A673 (cell line): ENCODE measurements around the gene MEPE. TPM values are rescaled to one million over a fixed set of nuclear protein-coding genes. Genes with fewer than 3 reads are reported as not detected.

Experiments
- BruUV-seq: library from RNA; stranded (reverse); fragments of 400-500 nt; replicated peaks from 2 replicates; lab custom pipeline; 2021; lab: Mats Ljungman, UMichigan
- CTCF ChIA-PET: fragments of 300-600 bp; sonication (Branson Sonifier 250); formaldehyde crosslinking; loops from one replicate; lab custom pipeline; 2022; ENCODE audit warnings: antibody characterized with exemption; lab: Charles Lee
- POLR2A ChIA-PET: fragments of 300-600 bp; sonication (Branson Sonifier 250); formaldehyde crosslinking; loops from one replicate; lab custom pipeline; 2022; ENCODE audit warnings: antibody characterized with exemption; ENCODE audit not compliant: low non-redundant PET; lab: Charles Lee
- DNase-seq: peaks from one replicate; pipeline ENCODE4 v3.0.0-alpha.2; 2015; ENCODE audit warnings: low spot score
- H3K27ac ChIP-seq: fragments of 200-600 bp; sonication (generic); 2 replicates; pipeline ENCODE4 v1.5.1; 2016; ENCODE audit warnings: mixed run types, low read depth, mild to moderate bottlenecking, mixed read lengths, antibody characterized with exemption, low read length; ENCODE audit not compliant: poor library complexity, severe bottlenecking
- H3K27me3 ChIP-seq: fragments of 200-600 bp; sonication (generic); replicated peaks from 2 replicates; pipeline ENCODE4 v1.6.1; 2017; ENCODE audit warnings: mixed run types, low read depth, mild to moderate bottlenecking, mixed read lengths, antibody characterized with exemption, low read length; ENCODE audit not compliant: insufficient read depth, poor library complexity
- H3K36me3 ChIP-seq: fragments of 200-600 bp; sonication (generic); 2 replicates; pipeline ENCODE4 v1.6.1; 2016; ENCODE audit warnings: mixed run types, mild to moderate bottlenecking, mixed read lengths, antibody characterized with exemption, low read length; ENCODE audit not compliant: insufficient read depth, poor library complexity, severe bottlenecking
- H3K4me1 ChIP-seq: fragments of 200-600 bp; sonication (generic); 2 replicates; pipeline ENCODE4 v1.6.1; 2017; ENCODE audit warnings: mixed run types, mild to moderate bottlenecking, mixed read lengths, antibody characterized with exemption, low read length; ENCODE audit not compliant: insufficient read depth, poor library complexity, severe bottlenecking
- H3K4me3 ChIP-seq: fragments of 200-600 bp; sonication (generic); 2 replicates; pipeline ENCODE4 v1.5.1; 2016; ENCODE audit warnings: low read depth, mixed run types, mild to moderate bottlenecking, mixed read lengths, low read length; ENCODE audit not compliant: poor library complexity, severe bottlenecking
- H3K9me3 ChIP-seq: fragments of 200-600 bp; sonication (generic); 2 replicates; pipeline ENCODE4 v1.6.1; 2016; ENCODE audit warnings: mixed run types, low read depth, mild to moderate bottlenecking, mixed read lengths, antibody characterized with exemption, low read length; ENCODE audit not compliant: poor library complexity, severe bottlenecking
- EZH2 ChIP-seq: fragments of 200-600 bp; sonication (generic); IDR thresholded peaks from 2 replicates; pipeline ENCODE4 v1.6.1; 2017; ENCODE audit warnings: borderline replicate concordance, low read depth, mild to moderate bottlenecking, mixed read lengths, antibody characterized with exemption, low read length; ENCODE audit not compliant: poor library complexity, severe bottlenecking
- intact Hi-C: fragments of 100-400 bp; cut with micrococcal nuclease; formaldehyde crosslinking; loops from one replicate; pipeline ENCODE4 v1.10.0; 2022; ENCODE audit not compliant: unreplicated experiment
- total RNA-seq: library from RNA; stranded (reverse); gene quantifications from 2 replicates; pipeline ENCODE4 v1.2.3, GENCODE V29; 2021
- TF ChIP-seq, protein P1 (sequence below): fragments of 300-800, 200-600 bp; sonication (generic); conservative IDR thresholded peaks from 2 replicates; pipeline ENCODE4 v1.5.1; 2017; ENCODE audit warnings: low read depth, mild to moderate bottlenecking, antibody characterized with exemption, low read length, moderate library complexity, mixed read lengths

MEPE gene
- total RNA-seq, 1 experiment from 2014 or later: not detected

DNA sequence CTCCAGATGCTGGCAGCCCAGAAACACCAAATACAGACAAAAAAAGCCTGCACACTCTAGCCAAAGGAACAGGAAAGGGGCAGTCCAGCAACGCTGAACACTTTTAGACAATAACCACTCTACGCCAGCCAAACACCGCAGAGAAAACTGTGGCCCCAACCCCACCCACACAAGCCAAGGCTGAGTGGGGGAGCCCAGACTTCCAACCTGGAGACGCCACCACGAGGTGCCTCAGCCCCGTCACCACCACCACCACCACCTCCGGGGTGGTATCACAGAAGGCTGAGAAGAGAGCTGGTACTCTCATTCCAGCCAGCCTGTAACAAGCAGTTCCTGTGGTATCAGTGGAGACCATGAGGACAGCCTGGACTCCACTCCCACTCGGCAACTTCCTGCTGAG, 22.8 kb downstream of the MEPE start:
- no peak for DNase-seq
- Histone ChIP-seq H3K4me3 (no peak overlapping the region), H3K27me3 (no peaks in the 10 kb centered on the region), H3K9me3 (no peaks in the 10 kb centered on the region), H3K27ac (no peak overlapping the region), H3K4me1 (no peaks in the 10 kb centered on the region), H3K36me3 (no peaks in the 10 kb centered on the region)
- no peak for TF ChIP-seq EZH2
- TF ChIP-seq, protein P1, sequence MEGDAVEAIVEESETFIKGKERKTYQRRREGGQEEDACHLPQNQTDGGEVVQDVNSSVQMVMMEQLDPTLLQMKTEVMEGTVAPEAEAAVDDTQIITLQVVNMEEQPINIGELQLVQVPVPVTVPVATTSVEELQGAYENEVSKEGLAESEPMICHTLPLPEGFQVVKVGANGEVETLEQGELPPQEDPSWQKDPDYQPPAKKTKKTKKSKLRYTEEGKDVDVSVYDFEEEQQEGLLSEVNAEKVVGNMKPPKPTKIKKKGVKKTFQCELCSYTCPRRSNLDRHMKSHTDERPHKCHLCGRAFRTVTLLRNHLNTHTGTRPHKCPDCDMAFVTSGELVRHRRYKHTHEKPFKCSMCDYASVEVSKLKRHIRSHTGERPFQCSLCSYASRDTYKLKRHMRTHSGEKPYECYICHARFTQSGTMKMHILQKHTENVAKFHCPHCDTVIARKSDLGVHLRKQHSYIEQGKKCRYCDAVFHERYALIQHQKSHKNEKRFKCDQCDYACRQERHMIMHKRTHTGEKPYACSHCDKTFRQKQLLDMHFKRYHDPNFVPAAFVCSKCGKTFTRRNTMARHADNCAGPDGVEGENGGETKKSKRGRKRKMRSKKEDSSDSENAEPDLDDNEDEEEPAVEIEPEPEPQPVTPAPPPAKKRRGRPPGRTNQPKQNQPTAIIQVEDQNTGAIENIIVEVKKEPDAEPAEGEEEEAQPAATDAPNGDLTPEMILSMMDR: no peak
- intact Hi-C loops: loop anchor here (10.0 kb wide), 1 partner anchor 659 kb away; no protein-coding TSS in a partner anchor
- BruUV-seq: no TSS peak
- POLR2A ChIA-PET: no interaction called here
- CTCF ChIA-PET: no interaction called here

DNA sequence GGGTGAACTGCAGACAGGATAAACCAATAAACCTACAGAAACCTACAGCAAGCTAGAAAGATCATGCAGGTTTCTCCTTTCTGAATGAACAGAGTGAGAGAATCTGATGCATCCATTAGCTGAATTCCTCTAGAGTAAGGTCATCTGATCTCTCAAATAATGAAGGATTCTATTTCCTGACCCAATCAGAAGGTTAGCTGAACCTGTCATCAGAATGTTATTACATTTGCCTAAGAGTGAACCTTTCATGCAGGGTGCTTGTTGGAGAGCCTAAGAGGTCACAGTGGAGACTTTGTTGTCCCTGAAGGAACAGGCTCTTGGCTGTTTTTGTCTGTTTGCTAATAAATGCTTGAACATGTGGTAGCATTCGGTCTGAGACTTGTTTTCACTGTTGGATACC, 24.0 kb downstream of the MEPE start:
- POLR2A ChIA-PET: no interaction called here
- no peaks in the 10 kb centered on the region for H3K27me3 ChIP-seq
- H3K27ac ChIP-seq: no peak overlapping the region
- intact Hi-C loops: loop anchor here (10.0 kb wide), 1 partner anchor 658 kb away; no protein-coding TSS in a partner anchor
- TF ChIP-seq, protein P1: no peak
- no peak for TF ChIP-seq EZH2
- BruUV-seq: no TSS peak
- CTCF ChIA-PET: no interaction called here
- no peaks in the 10 kb centered on the region for H3K9me3 ChIP-seq
- H3K4me3 ChIP-seq: no peak overlapping the region
- no peaks in the 10 kb centered on the region for H3K36me3 ChIP-seq
- no peak for DNase-seq
- H3K4me1 ChIP-seq: no peaks in the 10 kb centered on the region

DNA sequence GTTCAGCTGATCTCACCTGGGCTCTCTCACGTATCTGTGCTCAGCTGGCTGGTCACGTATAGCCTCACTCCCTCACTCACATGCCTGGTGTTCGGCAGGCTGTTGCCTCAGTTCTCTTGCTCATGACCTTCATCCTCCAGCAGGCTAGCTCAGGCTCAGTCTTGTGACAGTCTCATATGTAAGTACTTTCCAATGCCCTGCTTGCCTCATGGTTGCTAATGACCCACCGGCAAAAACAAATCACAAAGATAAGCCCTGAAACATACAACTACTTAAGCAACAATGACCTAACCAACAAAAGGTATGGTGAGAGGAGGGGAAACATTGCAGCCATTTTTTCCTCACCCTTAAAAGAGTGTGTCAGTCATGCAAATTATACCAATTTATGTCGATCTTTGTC, 25.0 kb downstream of the MEPE start:
- Histone ChIP-seq H3K27me3 (no peaks in the 10 kb centered on the region), H3K4me1 (no peaks in the 10 kb centered on the region), H3K36me3 (no peaks in the 10 kb centered on the region), H3K9me3 (no peaks in the 10 kb centered on the region), H3K4me3 (no peak overlapping the region), H3K27ac (no peak overlapping the region)
- intact Hi-C loops: loop anchor here (10.0 kb wide), 1 partner anchor 657 kb away; no protein-coding TSS in a partner anchor
- TF ChIP-seq, protein P1: no peak
- no peak for TF ChIP-seq EZH2
- DNase-seq: no peak
- BruUV-seq: no TSS peak
- ChIA-PET CTCF (no interaction called here), POLR2A (no interaction called here)
